Endothelial cell of umbilical vein (primary cell): ENCODE data around the gene LATS2. TPM values are rescaled to one million over a fixed set of nuclear protein-coding genes. Genes with fewer than 3 reads are reported as not detected.

Experiments used
- BruUV-seq: library from RNA; stranded (reverse); fragments of 400-500 nt; replicated peaks from 2 replicates; lab custom pipeline; 2021; lab: Mats Ljungman, UMichigan
- CTCF ChIA-PET: fragments of 300-600, 350-600 bp; sonication (Branson Sonifier 250); formaldehyde crosslinking; loops from one replicate; lab custom pipeline; 2021; ENCODE audit warnings: antibody characterized with exemption, inconsistent platforms; lab: Charles Lee
- POLR2A ChIA-PET: fragments of 300-600, 350-600 bp; sonication (Branson Sonifier 250); formaldehyde crosslinking; loops from one replicate; lab custom pipeline; 2021; ENCODE audit warnings: antibody characterized with exemption, inconsistent platforms; lab: Charles Lee
- DNase-seq: peaks from one replicate; pipeline ENCODE4 v3.0.0-alpha.2; 2011; ENCODE audit warnings: low read depth, low spot score
- FAIRE-seq: peaks from 2 replicates; lab custom pipeline; 2011; peaks lifted over from hg19 to GRCh38; lab: Jason Lieb, UNC
- H2AFZ ChIP-seq: 2 replicates; pipeline ENCODE4 v1.6.0; 2012; ENCODE audit warnings: low read depth, low read length, control low read depth, inconsistent platforms
- H3K27ac ChIP-seq: 2 replicates; pipeline ENCODE4 v1.5.1; 2011; ENCODE audit warnings: low read depth, mild to moderate bottlenecking, control low read depth, low read length, moderate library complexity; ENCODE audit not compliant: insufficient read depth
- H3K27me3 ChIP-seq, 2 experiments: 2 replicates each; pipeline versions ENCODE4 v1.6.0 to v1.6.1; 2011; ENCODE audit warnings: low read length in 2 of 2, mixed read lengths in 1 of 2; ENCODE audit not compliant: control insufficient read depth in 2 of 2, insufficient read depth in 2 of 2
- H3K36me3 ChIP-seq, 2 experiments: 2 replicates in 1 of 2; 3 replicates in 1 of 2; pipeline ENCODE4 v1.5.1; 2011; ENCODE audit warnings: low read length in 2 of 2, mild to moderate bottlenecking in 1 of 2, moderate library complexity in 1 of 2; ENCODE audit not compliant: control insufficient read depth in 2 of 2, insufficient read depth in 2 of 2; ENCODE audit errors: extremely low read depth in 1 of 2
- H3K4me1 ChIP-seq: 3 replicates; pipeline ENCODE4 v1.5.1; 2011; ENCODE audit warnings: mild to moderate bottlenecking, low read length; ENCODE audit not compliant: control insufficient read depth, insufficient read depth; ENCODE audit errors: extremely low read depth
- H3K4me2 ChIP-seq: 2 replicates; pipeline ENCODE4 v1.6.1; 2011; ENCODE audit warnings: low read length, control low read depth, mixed read lengths; ENCODE audit not compliant: insufficient read depth
- H3K4me3 ChIP-seq, 3 experiments: fragments of 200-600 bp in 1 of 3; sonication (generic), shearing (Covaris generic) in 1 of 3; replicated peaks in 1 of 3; 2 replicates each; pipeline ENCODE4 v1.5.1; 2011 to 2016; ENCODE audit warnings: control low read depth in 3 of 3, low read length in 3 of 3, mild to moderate bottlenecking in 2 of 3, inconsistent platforms in 1 of 3, low read depth in 1 of 3, moderate library complexity in 1 of 3; ENCODE audit not compliant: insufficient read depth in 1 of 3
- H3K79me2 ChIP-seq: 2 replicates; pipeline ENCODE4 v1.6.0; 2012; ENCODE audit warnings: low read length, inconsistent platforms; ENCODE audit not compliant: control insufficient read depth, insufficient read depth
- H3K9ac ChIP-seq: replicated peaks from 2 replicates; pipeline ENCODE3; 2011; ENCODE audit warnings: low read length, control low read depth; ENCODE audit not compliant: insufficient read depth; ENCODE audit errors: extremely low read depth
- H3K9me1 ChIP-seq: replicated peaks from 3 replicates; pipeline ENCODE4 v1.6.0; 2011; ENCODE audit warnings: mild to moderate bottlenecking, low read length; ENCODE audit not compliant: control insufficient read depth, insufficient read depth; ENCODE audit errors: extremely low read depth
- H3K9me3 ChIP-seq: replicated peaks from 2 replicates; pipeline ENCODE4 v1.5.1; 2012; ENCODE audit warnings: low read length, inconsistent platforms; ENCODE audit not compliant: control insufficient read depth, insufficient read depth
- H4K20me1 ChIP-seq: replicated peaks from 2 replicates; pipeline ENCODE3; 2011; ENCODE audit warnings: mild to moderate bottlenecking, low read length; ENCODE audit not compliant: control insufficient read depth, insufficient read depth; ENCODE audit errors: extremely low read depth
- CTCF ChIP-seq, 2 donors: IDR thresholded peaks; 1 replicate in 1 of 2; 2 replicates in 1 of 2; pipeline ENCODE4 v1.5.1; 2011; ENCODE audit warnings: low read length in 2 of 2, mild to moderate bottlenecking in 2 of 2, moderate library complexity in 2 of 2, control low read depth in 1 of 2, inconsistent platforms in 1 of 2, low read depth in 1 of 2; ENCODE audit not compliant: insufficient read depth in 1 of 2; ENCODE audit errors: extremely low read depth in 1 of 2
- EZH2 ChIP-seq: IDR thresholded peaks from 2 replicates; pipeline ENCODE4 v1.6.1; 2012; ENCODE audit warnings: borderline replicate concordance, low read depth, mild to moderate bottlenecking, moderate library complexity, low read length, inconsistent platforms; ENCODE audit not compliant: severe bottlenecking
- FOS ChIP-seq: IDR thresholded peaks from 2 replicates; pipeline ENCODE4 v1.6.1; 2011; ENCODE audit warnings: mild to moderate bottlenecking, low read length, moderate library complexity, borderline replicate concordance; ENCODE audit not compliant: insufficient read depth
- GATA2 ChIP-seq: IDR thresholded peaks from 2 replicates; pipeline ENCODE4 v1.7.0; 2011; ENCODE audit warnings: low read depth, mild to moderate bottlenecking, moderate library complexity, mixed read lengths, low read length; ENCODE audit not compliant: insufficient read length, insufficient read depth
- JUN ChIP-seq: IDR thresholded peaks from 2 replicates; pipeline ENCODE4 v1.6.1; 2011; ENCODE audit warnings: borderline replicate concordance, low read depth; ENCODE audit not compliant: insufficient read length, insufficient read depth
- MAX ChIP-seq: IDR thresholded peaks from 2 replicates; pipeline ENCODE4 v1.6.1; 2011; ENCODE audit not compliant: insufficient read depth, insufficient read length
- MYC ChIP-seq: IDR thresholded peaks from one replicate; pipeline ENCODE4 v1.6.1; 2011; ENCODE audit warnings: mild to moderate bottlenecking, low read depth, low read length
- POLR2A ChIP-seq: IDR thresholded peaks from 2 replicates; pipeline ENCODE4 v1.6.1; 2012; ENCODE audit warnings: low read depth, mild to moderate bottlenecking, control low read depth, low read length
- POLR2AphosphoS5 ChIP-seq: IDR thresholded peaks from 2 replicates; pipeline ENCODE4 v1.6.1; 2012; ENCODE audit warnings: low read depth, mild to moderate bottlenecking, control low read depth, low read length, moderate library complexity; ENCODE audit not compliant: insufficient read depth
- dilution Hi-C: fragments of 300-500 bp; cut with MboI; formaldehyde crosslinking; loops from one replicate; pipeline ENCODE4 v1.15.0; 2019; ENCODE audit warnings: low sequenced_read_pairs; ENCODE audit not compliant: extremely low pct_ligation_motif_present
- intact Hi-C: fragments of 100-400 bp; cut with micrococcal nuclease; formaldehyde crosslinking; loops from one replicate; pipeline ENCODE4 v1.10.0; 2022
- polyA plus RNA-seq, 4 experiments: library from polyadenylated mRNA; depleted of rRNA in 3 of 4; stranded (reverse) in 3 of 4; unstranded in 1 of 4; fragments of >200 nt; gene quantifications; 2 replicates each; pipeline versions ENCODE4 v1.2.1 to v1.2.3, GENCODE V29; 2011 to 2012; ENCODE audit warnings: missing spikeins in 1 of 4
- total RNA-seq: library from RNA; stranded (reverse); gene quantifications from 2 replicates; pipeline ENCODE4 v1.2.3, GENCODE V29; 2021

The LATS2 gene
- total and polyA plus RNA-seq, 2 donors (not counting 3 experiments of a cell fraction or from before 2014, with no cell fraction given) = 33.5 to 67.6 TPM

GRCh38 chr13:21053231-21053630 lies 8.2 kb downstream of the LATS2 start:
- intact Hi-C loops (no loop called here), dilution Hi-C loops (no loop called here)
- no peaks in the 10 kb centered on the region for H3K27me3 ChIP-seq
- no peak overlapping the region for H3K27ac ChIP-seq
- no peak overlapping the region for H2AFZ ChIP-seq
- H3K4me3 ChIP-seq = no peak overlapping the region
- H3K4me2 ChIP-seq = no peak overlapping the region
- H3K36me3 ChIP-seq = peaks cover 0 to 6% of the 10 kb centered on the region in 2 experiments
- peaks cover 15% of the 10 kb centered on the region for H4K20me1 ChIP-seq
- peaks cover 56% of the 10 kb centered on the region for H3K4me1 ChIP-seq
- CTCF ChIA-PET = interaction anchor here (0.6 kb wide), 1 partner anchor 12 kb away, joined by 3 read pairs; no protein-coding TSS in a partner anchor
- H3K9ac ChIP-seq = no peak overlapping the region
- DNase-seq = no peak
- FAIRE-seq = no peak
- POLR2A ChIA-PET = interaction anchor here (0.6 kb wide), 1 partner anchor 396 kb away, joined by 3 read pairs; no protein-coding TSS in a partner anchor
- H3K9me1 ChIP-seq = no peaks in the 10 kb centered on the region
- H3K79me2 ChIP-seq = peaks cover 98% of the 10 kb centered on the region
- no peak for TF ChIP-seq EZH2
- no peak for TF ChIP-seq GATA2
- TF ChIP-seq POLR2A = no peak
- no peak for TF ChIP-seq CTCF (IDR thresholded peaks at IDR 0.05; ENCODE audit: extremely low read depth in 1 of 2, insufficient read depth in 1 of 2, low read depth in 1 of 2, low read length in 2 of 2)
- no peak for TF ChIP-seq POLR2AphosphoS5
- TF ChIP-seq FOS = no peak
- no peak for TF ChIP-seq MAX
- TF ChIP-seq MYC = no peak
- no peak for TF ChIP-seq JUN
- H3K9me3 ChIP-seq = no peaks in the 10 kb centered on the region
- BruUV-seq = no TSS peak
